WERI-Rb-1 (cell line): Measurements from ENCODE around the gene PANK2.
"Not testable (repeated sequence)": the region's sequence is repeated elsewhere in the genome, so short reads cannot be mapped to it uniquely, and the experiment has no call there.

Source experiments
- DNase-seq: peaks from one replicate; pipeline ENCODE4 v3.0.0-alpha.2; 2020
- H3K27ac ChIP-seq: fragments of 250-450 bp; sonication (Bioruptor Pico); 2 replicates; pipeline ENCODE4 v1.5.1; 2020; ENCODE audit warnings: mild to moderate bottlenecking, moderate library complexity
- H3K27me3 ChIP-seq: fragments of 250-450 bp; sonication (Bioruptor Pico); 2 replicates; pipeline ENCODE4 v1.5.1; 2021; ENCODE audit warnings: mild to moderate bottlenecking, low read depth, moderate library complexity; ENCODE audit not compliant: insufficient read depth, severe bottlenecking
- H3K36me3 ChIP-seq: fragments of 250-450 bp; sonication (Bioruptor Pico); 2 replicates; pipeline ENCODE4 v1.5.1; 2020; ENCODE audit warnings: mild to moderate bottlenecking, moderate library complexity
- H3K4me3 ChIP-seq: 2 replicates; pipeline ENCODE4 v1.5.1; 2011; ENCODE audit warnings: low read depth, mild to moderate bottlenecking, control low read depth, low read length
- H3K9me3 ChIP-seq: fragments of 250-450 bp; sonication (Bioruptor Pico); 2 replicates; pipeline ENCODE4 v1.5.1; 2021; ENCODE audit warnings: mild to moderate bottlenecking, moderate library complexity; ENCODE audit not compliant: severe bottlenecking
- TF ChIP-seq, protein P1 (sequence below): IDR thresholded peaks from 2 replicates; pipeline ENCODE4 v1.5.1; 2011; ENCODE audit warnings: low read depth, mild to moderate bottlenecking, control low read depth, inconsistent platforms, low read length

PANK2 gene

DNA sequence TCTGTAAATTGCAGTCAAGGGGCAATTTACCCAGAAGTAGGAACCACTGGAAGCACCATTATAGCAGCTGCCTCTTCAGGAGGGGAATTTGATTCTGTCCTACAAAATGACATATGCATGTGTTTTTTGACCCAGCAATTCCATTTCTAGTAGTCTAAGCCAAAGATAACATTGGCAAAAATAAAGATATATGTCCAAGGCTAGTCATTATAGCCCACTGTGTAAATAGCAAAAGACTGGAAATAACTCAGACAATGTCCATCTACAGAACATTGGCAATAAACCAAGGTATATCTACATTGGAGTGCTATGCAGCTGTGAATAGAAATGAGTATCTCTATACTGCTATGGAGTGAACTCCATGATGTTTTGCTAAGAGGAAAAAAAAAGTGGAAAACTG lies 12.5 kb upstream of the PANK2 start:
- peaks cover 2% of the 10 kb centered on the region for H3K9me3 ChIP-seq
- no peak for DNase-seq
- TF ChIP-seq, protein P1, sequence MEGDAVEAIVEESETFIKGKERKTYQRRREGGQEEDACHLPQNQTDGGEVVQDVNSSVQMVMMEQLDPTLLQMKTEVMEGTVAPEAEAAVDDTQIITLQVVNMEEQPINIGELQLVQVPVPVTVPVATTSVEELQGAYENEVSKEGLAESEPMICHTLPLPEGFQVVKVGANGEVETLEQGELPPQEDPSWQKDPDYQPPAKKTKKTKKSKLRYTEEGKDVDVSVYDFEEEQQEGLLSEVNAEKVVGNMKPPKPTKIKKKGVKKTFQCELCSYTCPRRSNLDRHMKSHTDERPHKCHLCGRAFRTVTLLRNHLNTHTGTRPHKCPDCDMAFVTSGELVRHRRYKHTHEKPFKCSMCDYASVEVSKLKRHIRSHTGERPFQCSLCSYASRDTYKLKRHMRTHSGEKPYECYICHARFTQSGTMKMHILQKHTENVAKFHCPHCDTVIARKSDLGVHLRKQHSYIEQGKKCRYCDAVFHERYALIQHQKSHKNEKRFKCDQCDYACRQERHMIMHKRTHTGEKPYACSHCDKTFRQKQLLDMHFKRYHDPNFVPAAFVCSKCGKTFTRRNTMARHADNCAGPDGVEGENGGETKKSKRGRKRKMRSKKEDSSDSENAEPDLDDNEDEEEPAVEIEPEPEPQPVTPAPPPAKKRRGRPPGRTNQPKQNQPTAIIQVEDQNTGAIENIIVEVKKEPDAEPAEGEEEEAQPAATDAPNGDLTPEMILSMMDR: no peak
- peaks cover 24% of the 10 kb centered on the region for H3K36me3 ChIP-seq
- H3K27ac ChIP-seq: no peak overlapping the region
- H3K27me3 ChIP-seq: no peaks in the 10 kb centered on the region
- H3K4me3 ChIP-seq: no peak overlapping the region

DNA sequence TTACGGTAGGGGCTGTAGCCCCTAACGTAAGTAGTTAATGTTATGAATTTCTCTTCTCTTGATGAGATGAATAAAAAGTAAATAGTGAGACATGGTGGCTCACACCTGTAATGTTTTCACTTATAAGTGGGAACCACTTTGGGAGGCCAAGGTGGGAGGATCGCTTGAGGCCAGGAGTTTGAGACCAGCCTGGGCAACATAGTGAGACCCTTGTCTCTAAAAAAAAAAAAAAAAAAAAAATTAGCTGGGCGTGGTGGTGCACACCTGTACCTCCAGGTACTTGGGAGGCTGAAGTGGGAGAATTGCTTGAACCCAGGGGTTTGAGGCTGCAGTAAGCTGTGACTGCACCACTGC lies 10.3 kb upstream of the PANK2 start:
- H3K36me3 ChIP-seq: peaks cover 12% of the 10 kb centered on the region
- H3K4me3 ChIP-seq, H3K27ac ChIP-seq, H3K27me3 ChIP-seq, DNase-seq, H3K9me3 ChIP-seq: not testable (repeated sequence)

DNA sequence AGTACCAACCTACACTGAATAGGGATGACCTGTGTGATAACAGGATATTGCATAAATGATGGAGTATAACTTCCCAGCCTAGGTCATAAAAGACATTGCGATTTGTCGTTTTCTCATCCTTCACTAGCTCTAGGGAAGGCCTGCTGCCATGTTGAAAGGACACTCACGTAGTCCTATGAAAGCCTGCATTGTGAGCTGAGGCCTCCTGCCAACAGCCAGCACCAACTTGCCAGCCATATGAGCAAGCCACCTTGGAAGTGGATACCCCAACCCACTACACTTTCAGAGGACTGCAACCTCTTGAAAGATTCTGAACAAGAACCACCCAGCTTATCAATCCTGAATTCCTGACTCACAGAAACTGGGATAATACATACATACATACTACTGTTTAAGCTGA lies 3.5 kb upstream of the PANK2 start:
- Histone ChIP-seq H3K36me3 (peaks cover 25% of the 10 kb centered on the region), H3K27me3 (no peaks in the 10 kb centered on the region), H3K27ac (no peak overlapping the region), H3K4me3 (no peak overlapping the region), H3K9me3 (no peaks in the 10 kb centered on the region)
- DNase-seq: no peak
- TF ChIP-seq, protein P1: no peak

DNA sequence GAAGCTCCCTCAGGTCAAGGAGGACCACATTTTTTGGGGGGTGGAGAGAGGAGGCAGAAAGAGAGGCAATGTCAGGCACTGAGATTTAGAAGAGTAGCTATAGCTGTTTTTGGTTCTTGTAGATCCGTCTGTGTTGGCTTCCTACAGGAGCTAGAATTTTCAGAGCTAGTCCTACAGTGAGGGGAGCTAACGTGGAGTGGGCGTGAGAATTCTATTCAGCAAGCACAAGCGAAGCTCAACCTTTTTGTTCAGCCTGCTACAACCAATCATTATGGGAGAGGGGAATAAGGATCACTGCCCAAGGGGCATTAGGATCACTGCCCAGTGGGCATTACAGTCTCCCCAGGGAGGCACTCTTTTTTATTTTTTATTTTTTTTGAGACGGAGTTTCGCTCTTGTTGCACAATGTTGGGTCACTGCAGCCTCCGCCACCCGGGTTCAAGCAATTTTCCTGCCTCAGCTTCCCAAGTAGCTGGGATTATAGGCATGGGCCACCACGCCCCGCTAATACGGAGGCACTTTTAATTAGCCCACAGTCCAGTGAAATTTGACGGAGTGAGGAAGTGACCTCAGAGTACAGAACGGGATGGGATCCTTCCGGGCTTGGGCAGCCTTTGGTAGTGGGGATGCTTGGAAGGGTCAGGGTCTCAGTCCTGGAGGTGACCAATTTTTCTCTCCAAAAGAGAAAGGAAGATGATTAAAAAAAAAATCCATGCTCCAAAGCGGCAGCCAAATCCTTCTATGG lies 1.1 kb upstream of the PANK2 start:
- Histone ChIP-seq H3K27me3 (no peaks in the 10 kb centered on the region), H3K9me3 (no peaks in the 10 kb centered on the region), H3K4me3 (peak overlapping the region; percentile 98), H3K36me3 (peaks cover 47% of the 10 kb centered on the region), H3K27ac (peak overlapping the region; percentile 99)
- TF ChIP-seq, protein P1: no peak
- peak; percentile 26 for DNase-seq

DNA sequence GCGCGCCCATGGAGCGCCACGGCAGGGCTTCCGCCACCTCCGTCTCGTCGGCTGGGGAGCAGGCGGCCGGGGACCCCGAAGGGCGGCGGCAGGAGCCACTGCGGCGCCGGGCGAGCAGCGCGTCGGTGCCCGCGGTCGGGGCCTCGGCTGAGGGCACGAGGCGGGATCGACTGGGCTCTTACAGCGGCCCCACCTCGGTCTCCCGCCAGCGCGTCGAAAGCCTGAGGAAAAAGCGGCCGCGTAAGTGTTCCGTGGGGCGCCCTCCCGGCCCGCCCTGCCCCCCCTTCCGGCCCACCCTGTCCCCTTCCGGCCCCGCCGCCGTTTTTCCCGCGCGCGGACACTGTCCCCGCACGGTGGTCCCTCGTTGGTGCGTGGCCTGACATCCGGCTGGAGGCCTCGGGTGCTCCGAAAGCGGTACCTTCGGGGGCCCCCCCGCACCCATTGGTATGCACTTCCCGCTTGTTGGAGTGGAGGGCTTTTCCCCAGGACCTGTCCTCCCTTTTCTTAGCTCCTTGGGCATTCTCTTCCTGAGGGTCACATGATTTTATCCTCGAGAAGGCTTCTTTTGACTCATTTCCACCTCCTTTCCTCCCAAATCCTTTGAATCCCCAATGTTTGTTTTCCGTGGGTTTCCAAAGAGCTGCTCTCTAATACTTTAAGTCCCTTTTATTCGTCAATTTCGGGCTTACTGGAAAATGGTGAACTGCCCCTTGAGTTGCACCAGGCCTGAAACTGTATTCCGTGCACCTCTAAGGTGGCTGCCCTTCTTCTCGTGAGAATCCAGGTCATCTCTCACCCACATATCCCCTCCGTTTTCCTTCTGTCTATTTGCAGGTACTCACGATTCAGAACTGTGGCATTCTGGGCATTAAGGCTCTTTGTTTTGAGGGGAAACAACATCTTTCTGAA lies 556 bp downstream of the PANK2 start:
- TF ChIP-seq, protein P1: no peak
- Histone ChIP-seq H3K27ac (peak overlapping the region; percentile 99), H3K27me3 (no peaks in the 10 kb centered on the region), H3K9me3 (no peaks in the 10 kb centered on the region), H3K4me3 (peak overlapping the region; percentile 98), H3K36me3 (peaks cover 60% of the 10 kb centered on the region)
- DNase-seq: peak; percentile 59

DNA sequence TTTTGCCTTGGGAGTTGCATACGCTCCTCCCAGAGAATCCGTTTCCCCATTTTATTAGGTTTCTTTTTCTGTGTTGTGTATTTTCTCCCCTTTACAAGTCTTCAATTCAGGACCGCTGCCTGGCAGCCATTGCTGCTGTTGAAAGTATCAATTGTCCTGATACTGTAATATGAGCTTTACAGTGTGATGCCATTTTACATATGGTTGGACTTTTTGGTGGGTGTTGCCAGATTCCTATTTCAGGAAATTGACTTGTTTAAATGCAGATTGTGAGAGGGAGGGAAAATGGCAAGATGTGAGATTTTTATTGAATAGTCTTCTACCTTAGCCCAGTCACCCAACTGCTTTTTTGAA lies 1.2 kb downstream of the PANK2 start:
- no peaks in the 10 kb centered on the region for H3K27me3 ChIP-seq
- peak overlapping the region; percentile 98 for H3K4me3 ChIP-seq
- TF ChIP-seq, protein P1: no peak
- H3K27ac ChIP-seq: peak overlapping the region; percentile 99
- H3K36me3 ChIP-seq: peaks cover 66% of the 10 kb centered on the region
- DNase-seq: no peak
- no peaks in the 10 kb centered on the region for H3K9me3 ChIP-seq
